Spleen (tissue), 11 donors: ENCODE measurements around the gene RAB24. TPM values are rescaled to one million over a fixed set of nuclear protein-coding genes. Genes with fewer than 3 reads are reported as not detected.
A peak's percentile ranks its signal among the peaks of the same experiment; 100 is the strongest.

Experiments used
- DNase-seq: peaks from one replicate; pipeline ENCODE4 v3.0.0-alpha.2; 2020
- H3K27ac ChIP-seq, 8 donors: fragments of 200-600 bp; sonication (generic) in 7 of 8; 1 replicate in 4 of 8; 2 replicates in 4 of 8; pipeline versions ENCODE4 v1.5.0 to v1.8.0; 2016 to 2021; ENCODE audit warnings: inconsistent platforms in 4 of 8, mild to moderate bottlenecking in 4 of 8, moderate library complexity in 1 of 8
- H3K27me3 ChIP-seq, 7 donors: fragments of 200-600 bp; sonication (generic) in 6 of 7; replicated peaks in 1 of 7; 1 replicate in 4 of 7; 2 replicates in 3 of 7; pipeline versions ENCODE4 v1.5.0 to v1.8.0; 2016 to 2021; ENCODE audit warnings: inconsistent platforms in 3 of 7, mild to moderate bottlenecking in 1 of 7
- H3K36me3 ChIP-seq, 6 donors: fragments of 200-600 bp; sonication (generic) in 5 of 6; 1 replicate in 4 of 6; 2 replicates in 2 of 6; pipeline versions ENCODE4 v1.5.0 to v1.8.0; 2016 to 2021; ENCODE audit warnings: inconsistent platforms in 2 of 6
- H3K4me1 ChIP-seq, 6 donors: fragments of 200-600 bp; sonication (generic) in 5 of 6; 1 replicate in 3 of 6; 2 replicates in 3 of 6; pipeline versions ENCODE4 v1.5.0 to v1.8.0; 2016 to 2021; ENCODE audit warnings: inconsistent platforms in 3 of 6
- H3K4me3 ChIP-seq, 8 donors: fragments of 200-600 bp; sonication (generic) in 7 of 8; 1 replicate in 4 of 8; 2 replicates in 4 of 8; pipeline versions ENCODE4 v1.5.0 to v1.8.0; 2016 to 2021; ENCODE audit warnings: inconsistent platforms in 4 of 8, mild to moderate bottlenecking in 4 of 8, moderate library complexity in 2 of 8
- H3K9me3 ChIP-seq, 8 donors: fragments of 200-600 bp; sonication (generic) in 7 of 8; 1 replicate in 4 of 8; 2 replicates in 4 of 8; pipeline versions ENCODE4 v1.5.0 to v1.8.0; 2016 to 2021; ENCODE audit warnings: inconsistent platforms in 4 of 8
- CTCF ChIP-seq, 11 experiments: fragments of 200-600 bp in 7 of 11; fragments of 450-650 bp in 4 of 11; sonication (generic) in 4 of 11; IDR thresholded peaks in 8 of 11; conservative IDR thresholded peaks in 3 of 11; 1 replicate in 7 of 11; 2 replicates in 4 of 11; pipeline versions ENCODE4 v1.4.0 to v1.8.0; 2016 to 2021; ENCODE audit warnings: antibody characterized with exemption in 11 of 11, inconsistent platforms in 4 of 11, mild to moderate bottlenecking in 1 of 11
- POLR2A ChIP-seq, 3 donors: fragments of 450-650 bp; IDR thresholded peaks; one replicate each; pipeline ENCODE4 v1.5.1; 2017; ENCODE audit warnings: antibody characterized with exemption in 3 of 3, mild to moderate bottlenecking in 1 of 3
- POLR2AphosphoS5 ChIP-seq, 3 donors: sonication (generic); formaldehyde crosslinking; IDR thresholded peaks; one replicate each; pipeline ENCODE4 v1.5.1; 2017; ENCODE audit warnings: antibody characterized with exemption in 3 of 3
- WGBS, 5 donors: extraction: QIAGEN DNeasy Blood & Tissue Kit in 3 of 5; methylation state at CpG; one replicate each; pipeline versions ENCODE4 v1.1.5 to v1.1.7; 2013 to 2018; 5-methylcytosine and 5-hydroxymethylcytosine counted together
- intact Hi-C: fragments of 100-400 bp; cut with DNase I; formaldehyde crosslinking; loops from one replicate; pipeline ENCODE4 v1.15.0; 2023; ENCODE audit warnings: low total_unique reads
- polyA plus RNA-seq, 3 donors: library from polyadenylated mRNA; stranded (reverse); fragments of 200-250 nt; gene quantifications; one replicate each; pipeline ENCODE4 v1.2.1, GENCODE V29; 2013
- total RNA-seq, 7 donors: library from RNA; depleted of rRNA in 3 of 7; stranded (reverse); fragments of >200 nt in 3 of 7; fragmentation: NEBNext Ultra II Directional in 4 of 7; extraction: Animal tissue kit (Norgen Biotek cat#: 25700) in 4 of 7; gene quantifications; one replicate each; pipeline versions ENCODE4 v1.1.0 to v1.2.1, GENCODE V29; 2016 to 2021
- donor health status: healthy with polysubstance abuse.
- donor health status: DM: no; HTN: no; CAD: no; lungs with moderate emphysema.
- donor health status: DM: no; HTN: no; CAD: no.
- donor health status: Bipolar disorder and iron deficiency.
- donor health status: healthy.
- donor health status: DM: no; HTN: no; CAD: no.
- donor health status: DM: yes; HTN: yes; CAD: no.

Gene RAB24
- total and polyA plus RNA-seq, 10 donors, result 52.1 to 181 (median 83.7) TPM

DNA sequence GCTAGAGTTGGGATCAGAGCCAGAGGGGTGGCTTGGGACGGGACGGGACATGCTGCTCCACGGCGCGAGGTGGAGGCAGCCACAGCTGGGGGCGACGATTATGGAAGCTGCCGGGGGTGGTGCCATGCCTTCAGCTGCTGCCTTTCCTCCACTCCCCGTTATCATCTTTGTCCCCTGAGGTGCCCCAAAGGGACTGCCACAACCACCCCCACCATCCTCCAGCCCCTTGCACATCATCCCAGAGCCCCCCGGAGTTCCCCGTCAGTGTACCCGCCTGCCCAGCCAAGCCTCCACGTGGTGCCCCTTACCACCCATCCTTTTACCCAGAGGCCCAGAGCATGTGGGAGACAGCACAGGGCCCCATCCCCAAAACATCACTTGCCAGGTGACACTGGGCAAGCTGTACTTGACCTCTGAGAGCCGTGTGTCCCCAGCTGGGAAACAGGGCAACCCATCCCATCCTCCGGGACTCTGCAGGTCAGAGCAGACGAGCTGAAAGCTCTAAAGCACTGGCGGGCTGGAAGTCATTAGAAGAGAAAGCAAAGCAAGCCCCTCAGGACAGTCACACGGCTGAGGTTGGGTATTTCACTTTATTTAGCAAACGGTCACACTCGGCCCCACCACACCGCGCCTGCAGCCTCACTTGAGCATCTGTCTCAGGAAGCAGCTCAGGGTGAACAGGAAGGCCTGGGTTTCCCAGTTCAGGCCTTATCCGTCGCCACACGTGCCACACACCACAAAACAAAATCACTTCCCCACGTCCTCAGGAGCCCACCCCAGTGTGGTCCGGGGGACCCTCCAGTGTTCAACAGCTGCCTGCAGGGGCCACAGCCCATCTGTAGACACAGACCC, 27.7 kb upstream of the RAB24 start:
- no peaks in the 10 kb centered on the region for H3K27me3 ChIP-seq
- DNase-seq, result peak; percentile 79
- TF ChIP-seq CTCF (IDR thresholded peaks at IDR 0.05 in 8 of 11, conservative IDR thresholded peaks at IDR 0.05 in 3 of 11) (no peak), POLR2AphosphoS5 (IDR thresholded peaks at IDR 0.05) (peak; percentile 44 to 65 (median 52)), POLR2A (IDR thresholded peaks at IDR 0.05) (no peak)
- peak overlapping the region in 4 of 8 donors; percentile 1 to 71 (median 36) for H3K27ac ChIP-seq
- intact Hi-C loops, result no loop called here
- peaks cover 0 to 93% (median 60%) of the 10 kb centered on the region in 6 donors for H3K36me3 ChIP-seq
- no peaks in the 10 kb centered on the region for H3K9me3 ChIP-seq
- peak overlapping the region in 1 of 8 donors; percentile 1 for H3K4me3 ChIP-seq
- peaks cover 0 to 61% (median 28%) of the 10 kb centered on the region in 6 donors for H3K4me1 ChIP-seq
- 45 to 57% (median 50%) methylated on average over 26 to 27 of the region's 27 CpGs for WGBS, 5 donors

DNA sequence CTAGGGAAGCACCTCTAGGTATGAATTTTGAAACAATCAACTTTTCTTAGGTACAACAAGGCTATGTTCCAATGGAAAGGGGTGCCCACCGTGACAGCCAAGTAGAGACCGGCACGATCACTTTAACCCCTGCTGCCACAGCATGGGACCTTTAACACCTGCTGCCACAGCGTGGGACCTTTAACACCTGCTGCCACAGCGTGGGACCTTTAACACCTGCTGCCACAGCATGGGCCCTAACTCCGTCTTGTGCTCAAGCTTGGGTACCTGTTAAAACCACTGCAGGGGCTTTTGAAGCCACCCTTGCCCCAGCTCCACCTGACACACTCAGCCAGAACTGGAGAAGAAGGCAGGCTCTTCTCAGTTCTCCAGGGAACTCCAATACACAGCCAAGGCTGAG, 26.4 kb upstream of the RAB24 start:
- peak; percentile 42 for DNase-seq
- Histone ChIP-seq H3K27me3 (no peaks in the 10 kb centered on the region), H3K4me3 (no peak overlapping the region), H3K27ac (peak overlapping the region in 1 of 8 donors; percentile 71), H3K4me1 (peaks cover 0 to 60% (median 28%) of the 10 kb centered on the region in 6 donors), H3K36me3 (peaks cover 0 to 80% (median 46%) of the 10 kb centered on the region in 6 donors), H3K9me3 (no peaks in the 10 kb centered on the region)
- peak in 1 of 3 donors; percentile 8 for TF ChIP-seq POLR2AphosphoS5 (IDR thresholded peaks at IDR 0.05)
- TF ChIP-seq POLR2A (IDR thresholded peaks at IDR 0.05), result no peak
- no peak for TF ChIP-seq CTCF (IDR thresholded peaks at IDR 0.05 in 8 of 11, conservative IDR thresholded peaks at IDR 0.05 in 3 of 11)
- 79 to 90% (median 86%) methylated on average over 6 of the region's 6 CpGs for WGBS, 5 donors
- intact Hi-C loops, result no loop called here

- no peaks in the 10 kb centered on the region for H3K27me3 ChIP-seq
- DNase-seq, result no peak
- no peak overlapping the region for H3K4me3 ChIP-seq
- peak overlapping the region in 5 of 8 donors; percentile 53 to 79 (median 56) for H3K27ac ChIP-seq
- H3K4me1 ChIP-seq, result peaks cover 0 to 61% (median 28%) of the 10 kb centered on the region in 6 donors
- intact Hi-C loops, result no loop called here
- 82 to 94% (median 88%) methylated on average over 19 of the region's 19 CpGs for WGBS, 5 donors
- no peaks in the 10 kb centered on the region for H3K9me3 ChIP-seq
- TF ChIP-seq POLR2A (IDR thresholded peaks at IDR 0.05) (no peak), POLR2AphosphoS5 (IDR thresholded peaks at IDR 0.05) (no peak), CTCF (IDR thresholded peaks at IDR 0.05 in 8 of 11, conservative IDR thresholded peaks at IDR 0.05 in 3 of 11) (no peak)
- peaks cover 0 to 75% (median 36%) of the 10 kb centered on the region in 6 donors for H3K36me3 ChIP-seq
These were observed 25.2 kb upstream of the RAB24 start for GRCh38 chr5:177328545-177329231.
